GM21360 (cell line): ENCODE measurements around the gene ZNF497.
"Not testable (repeated sequence)": the region's sequence is repeated elsewhere in the genome, so short reads cannot be mapped to it uniquely, and the experiment has no call there.

Experiments
- ATAC-seq: cut with Tn5 transposase; IDR thresholded peaks from one replicate; pipeline ENCODE4 v1.9.1; 2021; ENCODE audit warnings: mild to moderate bottlenecking, moderate library complexity; ENCODE audit not compliant: unreplicated experiment

The ZNF497 gene

GRCh38 chr19:58350001-58350861, 12.3 kb downstream of the ZNF497 start:
- ATAC-seq: no peak

GRCh38 chr19:58349590-58349989, 13.0 kb downstream of the ZNF497 start:
- no peak for ATAC-seq

- ATAC-seq: not testable (repeated sequence)
These were observed 14.5 kb downstream of the ZNF497 start for GRCh38 chr19:58348080-58348479.

GRCh38 chr19:58346961-58347929, 15.3 kb downstream of the ZNF497 start:
- peak; percentile 76 for ATAC-seq

- ATAC-seq: no peak
These were observed 17.0 kb downstream of the ZNF497 start for GRCh38 chr19:58345558-58345957.

- no peak for ATAC-seq
These were observed 23.6 kb downstream of the ZNF497 start for GRCh38 chr19:58338825-58339558.

- no peak for ATAC-seq
These were observed 24.2 kb downstream of the ZNF497 start for GRCh38 chr19:58338336-58338735.

- ATAC-seq: no peak
These were observed 25.7 kb downstream of the ZNF497 start for GRCh38 chr19:58336820-58337219.

GRCh38 chr19:58336216-58336615, 26.3 kb downstream of the ZNF497 start:
- ATAC-seq: no peak

GRCh38 chr19:58335630-58336029, 26.9 kb downstream of the ZNF497 start:
- ATAC-seq: no peak

- ATAC-seq: no peak
These were observed 27.8 kb downstream of the ZNF497 start for GRCh38 chr19:58334691-58335249.

- ATAC-seq: no peak
These were observed 29.9 kb downstream of the ZNF497 start for GRCh38 chr19:58332697-58333096.

- ATAC-seq: no peak
These were observed 32.1 kb downstream of the ZNF497 start for GRCh38 chr19:58330458-58330857.

GRCh38 chr19:58328999-58329398, 33.6 kb downstream of the ZNF497 start:
- no peak for ATAC-seq

- ATAC-seq: peak; percentile 78
These were observed 35.4 kb downstream of the ZNF497 start, which contains the start of gene ZSCAN22 for GRCh38 chr19:58326914-58327726. ZSCAN22 (plus strand) TSS chr19:58326994; CDS start chr19:58334803, 7,809 bp downstream.

GRCh38 chr19:58326501-58326913, 36.0 kb downstream of the ZNF497 start:
- ATAC-seq: no peak

- ATAC-seq: no peak
These were observed 37.1 kb downstream of the ZNF497 start for GRCh38 chr19:58325311-58326022.

GRCh38 chr19:58319241-58319640, 43.3 kb downstream of the ZNF497 start:
- ATAC-seq: no peak

GRCh38 chr19:58318297-58318696, 44.3 kb downstream of the ZNF497 start:
- no peak for ATAC-seq
